Stomach smooth muscle (tissue), 2 donors: Measurements from ENCODE around the gene CUEDC2.

ENCODE experiments used
- H3K27ac ChIP-seq: one replicate; pipeline ENCODE4 v1.7.0; 2013; ENCODE audit warnings: mild to moderate bottlenecking, low read length, inconsistent platforms
- H3K27me3 ChIP-seq, 2 donors: one replicate each; pipeline ENCODE4 v1.7.0; 2013; ENCODE audit warnings: low read length in 2 of 2; ENCODE audit not compliant: insufficient read depth in 2 of 2, control insufficient read depth in 1 of 2
- H3K36me3 ChIP-seq, 2 donors: one replicate each; pipeline ENCODE4 v1.7.0; 2013; ENCODE audit warnings: low read length in 2 of 2; ENCODE audit not compliant: control insufficient read depth in 2 of 2, insufficient read depth in 2 of 2
- H3K4me1 ChIP-seq: one replicate; pipeline ENCODE4 v1.7.0; 2013; ENCODE audit warnings: low read length; ENCODE audit not compliant: control insufficient read depth, insufficient read depth
- H3K4me3 ChIP-seq, 2 donors: one replicate each; pipeline ENCODE4 v1.7.0; 2013; ENCODE audit warnings: low read length in 2 of 2
- H3K9ac ChIP-seq, 2 donors: one replicate each; pipeline ENCODE4 v1.7.0; 2013; ENCODE audit warnings: low read length in 2 of 2, mild to moderate bottlenecking in 1 of 2
- H3K9me3 ChIP-seq, 2 donors: one replicate each; pipeline ENCODE4 v1.7.0; 2013; ENCODE audit warnings: low read length in 2 of 2; ENCODE audit not compliant: control insufficient read depth in 2 of 2
- donor health status: healthy.
- donor health status: Pancreatic carcinoma.

Gene CUEDC2

DNA sequence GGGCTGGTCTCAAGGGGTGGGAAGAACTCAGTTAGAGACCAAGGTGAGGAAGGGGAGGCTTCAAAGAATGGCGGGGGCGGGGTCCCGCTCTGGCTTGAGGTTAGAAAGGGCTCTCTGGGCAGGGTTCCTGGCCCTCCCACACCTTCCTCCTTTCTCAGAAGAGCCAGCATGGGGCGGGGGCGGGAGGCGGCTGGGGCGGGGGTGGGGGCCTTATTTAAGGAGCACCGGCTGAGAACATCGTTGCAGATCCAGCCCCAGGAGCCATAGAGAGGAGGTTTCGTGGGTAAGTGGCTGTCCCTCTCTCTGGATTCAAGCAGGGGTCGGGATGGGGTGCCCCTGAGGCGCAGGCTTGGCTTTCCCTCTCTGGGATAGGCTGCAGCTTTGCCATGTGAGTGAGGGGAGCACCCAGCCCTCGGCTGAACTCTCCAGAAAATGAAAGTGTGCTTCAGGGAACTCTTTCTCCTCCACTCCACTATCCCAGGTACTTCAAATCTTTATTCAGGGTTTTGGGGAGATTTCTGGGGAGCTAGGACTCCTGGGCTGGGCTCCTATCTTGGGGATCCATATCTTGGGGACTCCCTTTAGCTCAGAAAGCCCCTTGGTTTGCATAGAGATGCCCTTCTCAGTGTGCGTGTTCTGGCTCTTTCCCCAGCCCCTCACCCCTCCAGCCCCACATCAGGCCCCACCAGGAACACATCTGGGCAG, 3.3 kb upstream of the CUEDC2 start:
- Histone ChIP-seq H3K4me1 (peaks cover 12% of the 10 kb centered on the region), H3K27ac (no peak overlapping the region), H3K9me3 (no peaks in the 10 kb centered on the region), H3K27me3 (peaks cover 14% of the 10 kb centered on the region in 2 donors), H3K36me3 (no peaks in the 10 kb centered on the region), H3K9ac (no peak overlapping the region), H3K4me3 (peak overlapping the region in 1 of 2 donors; percentile 29)

- H3K36me3 ChIP-seq = no peaks in the 10 kb centered on the region
- peaks cover 12% of the 10 kb centered on the region for H3K4me1 ChIP-seq
- H3K27ac ChIP-seq = no peak overlapping the region
- no peak overlapping the region for H3K4me3 ChIP-seq
- H3K9me3 ChIP-seq = no peaks in the 10 kb centered on the region
- peaks cover 14% of the 10 kb centered on the region in 2 donors for H3K27me3 ChIP-seq
- no peak overlapping the region for H3K9ac ChIP-seq
These were observed 2.7 kb upstream of the CUEDC2 start for GRCh38 chr10:102435133-102435497.

DNA sequence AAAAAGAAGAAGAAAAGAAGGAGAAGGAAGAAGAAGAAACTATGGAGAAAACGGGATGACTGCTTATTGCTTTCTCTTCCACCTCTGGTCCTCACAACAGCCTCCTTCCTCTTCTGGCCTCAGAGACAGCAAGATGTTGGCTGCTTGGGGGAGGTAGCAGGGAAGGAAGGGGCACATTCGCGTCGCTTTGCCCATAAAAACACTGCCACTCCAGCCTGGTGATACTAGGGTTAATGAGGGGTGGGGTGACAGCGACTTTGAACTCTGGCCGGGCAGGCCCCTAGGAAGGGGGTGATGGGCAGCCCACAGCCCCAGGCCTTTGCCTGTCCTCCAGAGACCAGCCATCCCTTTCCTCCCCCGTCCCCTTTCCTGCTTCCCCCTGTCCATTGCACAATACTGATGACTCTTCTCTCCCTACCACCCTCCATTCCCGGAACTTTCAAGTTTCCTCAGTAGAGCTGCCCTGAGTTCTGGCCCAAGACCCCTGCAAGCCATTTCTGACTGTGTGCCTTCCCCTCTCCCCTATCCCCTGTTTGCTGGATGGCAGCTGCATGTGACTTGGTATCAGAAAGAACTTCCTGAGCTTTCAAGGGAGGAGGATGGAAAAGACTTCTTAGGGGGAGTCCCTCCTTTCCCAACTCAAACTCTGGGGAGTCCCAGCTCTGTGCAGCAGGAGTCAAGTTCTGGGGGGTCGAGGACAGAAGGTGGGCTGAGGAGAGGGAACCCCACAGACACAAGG, 2.2 kb upstream of the CUEDC2 start:
- Histone ChIP-seq H3K36me3 (no peaks in the 10 kb centered on the region), H3K27ac (no peak overlapping the region), H3K4me3 (no peak overlapping the region), H3K9me3 (no peaks in the 10 kb centered on the region), H3K4me1 (peaks cover 12% of the 10 kb centered on the region), H3K9ac (no peak overlapping the region), H3K27me3 (peaks cover 14% of the 10 kb centered on the region in 2 donors)

GRCh38 chr10:102433619-102434046, 1.3 kb upstream of the CUEDC2 start:
- Histone ChIP-seq H3K9me3 (no peaks in the 10 kb centered on the region), H3K27me3 (peaks cover 14% of the 10 kb centered on the region in 2 donors), H3K27ac (no peak overlapping the region), H3K4me3 (no peak overlapping the region), H3K4me1 (peaks cover 12% of the 10 kb centered on the region), H3K9ac (no peak overlapping the region), H3K36me3 (no peaks in the 10 kb centered on the region)

- no peaks in the 10 kb centered on the region for H3K9me3 ChIP-seq
- peak overlapping the region; percentile 71 for H3K27ac ChIP-seq
- H3K9ac ChIP-seq = peak overlapping the region; percentile 96 to 97
- peaks cover 12 to 14% of the 10 kb centered on the region in 2 donors for H3K27me3 ChIP-seq
- H3K4me1 ChIP-seq = peaks cover 12% of the 10 kb centered on the region
- H3K36me3 ChIP-seq = no peaks in the 10 kb centered on the region
- peak overlapping the region; percentile 97 to 98 for H3K4me3 ChIP-seq
These were observed 786 bp downstream of the CUEDC2 start for GRCh38 chr10:102431452-102432124.

GRCh38 chr10:102429468-102429867, 2.9 kb downstream of the CUEDC2 start:
- no peak overlapping the region for H3K9ac ChIP-seq
- H3K27ac ChIP-seq = no peak overlapping the region
- no peak overlapping the region for H3K4me3 ChIP-seq
- H3K9me3 ChIP-seq = no peaks in the 10 kb centered on the region
- H3K27me3 ChIP-seq = peaks cover 3 to 5% of the 10 kb centered on the region in 2 donors
- no peaks in the 10 kb centered on the region for H3K36me3 ChIP-seq
- peaks cover 12% of the 10 kb centered on the region for H3K4me1 ChIP-seq

DNA sequence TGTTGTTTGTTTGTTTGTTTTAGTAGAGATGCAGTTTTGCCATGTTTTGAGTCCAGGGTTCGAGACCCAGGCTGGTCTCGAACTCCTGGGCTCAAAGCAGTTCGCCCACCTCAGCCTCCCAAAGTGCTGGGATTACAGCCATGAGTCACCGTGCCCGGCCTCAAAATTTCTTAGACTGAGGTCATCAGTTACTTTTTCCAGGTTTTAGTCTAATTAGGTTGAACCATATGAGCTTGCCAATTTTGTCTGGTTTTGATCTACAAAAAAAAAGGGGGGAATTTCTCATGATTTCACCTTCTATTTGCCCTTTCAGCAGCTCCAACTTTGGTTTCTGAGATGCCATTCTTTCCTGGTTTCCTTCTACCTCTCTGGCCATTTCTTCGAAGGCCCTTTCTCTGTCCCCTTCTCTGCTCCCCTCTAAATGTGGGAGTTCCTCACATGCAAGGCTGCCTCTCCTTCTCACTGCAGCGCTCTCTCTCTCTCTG, 5.5 kb downstream of the CUEDC2 start:
- Histone ChIP-seq H3K9ac (no peak overlapping the region), H3K36me3 (peaks cover 7 to 12% of the 10 kb centered on the region in 2 donors), H3K27ac (no peak overlapping the region), H3K27me3 (no peaks in the 10 kb centered on the region), H3K9me3 (no peaks in the 10 kb centered on the region), H3K4me1 (peaks cover 23% of the 10 kb centered on the region), H3K4me3 (no peak overlapping the region)

GRCh38 chr10:102425444-102425843, 6.9 kb downstream of the CUEDC2 start:
- Histone ChIP-seq H3K36me3 (peaks cover 7 to 12% of the 10 kb centered on the region in 2 donors), H3K9ac (no peak overlapping the region), H3K9me3 (no peaks in the 10 kb centered on the region), H3K4me3 (no peak overlapping the region), H3K4me1 (peaks cover 23% of the 10 kb centered on the region), H3K27me3 (no peaks in the 10 kb centered on the region), H3K27ac (no peak overlapping the region)

DNA sequence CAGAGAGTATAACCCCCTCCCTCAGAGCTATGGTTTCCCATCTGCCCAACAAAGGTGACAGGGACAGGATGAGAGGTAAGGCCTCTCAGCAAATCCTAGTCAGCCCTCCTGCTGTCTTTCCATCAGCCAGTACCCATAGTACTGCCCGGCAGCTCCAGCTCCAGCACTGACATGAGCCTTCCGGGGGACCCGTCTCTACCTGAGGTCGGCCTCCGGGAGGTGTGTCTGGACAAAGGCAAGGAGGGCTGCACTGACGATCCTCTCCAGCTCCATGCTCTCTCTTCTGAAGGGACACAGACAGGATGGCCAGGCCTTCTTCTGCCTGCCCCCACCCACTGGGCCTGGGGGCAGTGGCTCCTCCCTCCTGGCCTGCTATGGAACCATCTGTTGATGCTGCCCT, 7.5 kb downstream of the CUEDC2 start:
- H3K27me3 ChIP-seq = no peaks in the 10 kb centered on the region
- H3K4me1 ChIP-seq = peaks cover 28% of the 10 kb centered on the region
- H3K27ac ChIP-seq = no peak overlapping the region
- H3K4me3 ChIP-seq = no peak overlapping the region
- peak overlapping the region in 1 of 2 donors; percentile 21 for H3K9ac ChIP-seq
- H3K9me3 ChIP-seq = no peaks in the 10 kb centered on the region
- peaks cover 7 to 12% of the 10 kb centered on the region in 2 donors for H3K36me3 ChIP-seq

DNA sequence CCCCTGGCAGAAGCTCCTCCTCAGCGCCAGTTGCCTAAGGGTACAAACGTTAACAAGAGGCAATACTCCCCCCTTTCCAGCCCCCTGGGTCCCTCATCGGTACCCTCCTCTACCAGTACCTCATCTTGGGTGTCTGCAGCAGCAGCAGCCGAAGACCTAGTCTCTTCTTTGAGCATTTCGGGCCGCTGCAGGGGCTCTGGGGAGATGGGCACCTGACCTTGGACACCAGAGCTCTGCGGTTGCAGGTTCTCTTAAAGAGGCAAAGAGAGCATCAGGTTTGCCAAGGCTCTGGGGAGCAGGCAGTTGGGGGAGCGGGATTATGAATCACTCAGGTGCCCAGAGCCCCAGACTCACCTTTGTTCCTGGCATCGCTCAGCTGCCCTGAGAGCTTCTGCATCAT, 8.2 kb downstream of the CUEDC2 start:
- H3K27ac ChIP-seq = no peak overlapping the region
- peaks cover 36% of the 10 kb centered on the region for H3K4me1 ChIP-seq
- peaks cover 7 to 12% of the 10 kb centered on the region in 2 donors for H3K36me3 ChIP-seq
- H3K27me3 ChIP-seq = no peaks in the 10 kb centered on the region
- H3K9ac ChIP-seq = no peak overlapping the region
- H3K4me3 ChIP-seq = no peak overlapping the region
- H3K9me3 ChIP-seq = no peaks in the 10 kb centered on the region
